Thoracic aorta (tissue), 2 donors: ENCODE data around the gene TRANK1. TPM values are rescaled to one million over a fixed set of nuclear protein-coding genes. Genes with fewer than 3 reads are reported as not detected.

Experiments
- ATAC-seq: fragments of 150-250 bp; one replicate; pipeline ENCODE4 v1.8.0; 2017; ENCODE audit warnings: low read depth; ENCODE audit not compliant: insufficient number of reproducible peaks, low FRiP score
- DNase-seq: peaks from one replicate; pipeline ENCODE4 v3.0.0-alpha.2; 2020; ENCODE audit warnings: low spot score
- H3K27ac ChIP-seq, 2 donors: fragments of 200-600 bp; sonication (generic); 1 replicate in 1 of 2; 2 replicates in 1 of 2; pipeline ENCODE4 v1.5.1; 2016; ENCODE audit warnings: mild to moderate bottlenecking in 2 of 2, moderate library complexity in 2 of 2
- H3K27me3 ChIP-seq: fragments of 200-600 bp; sonication (generic); replicated peaks from 2 replicates; pipeline ENCODE4 v1.6.0; 2016; ENCODE audit warnings: mild to moderate bottlenecking; ENCODE audit not compliant: insufficient read depth
- H3K36me3 ChIP-seq: fragments of 200-600 bp; sonication (generic); one replicate; pipeline ENCODE4 v1.5.1; 2016
- H3K4me1 ChIP-seq, 2 donors: fragments of 200-600 bp; sonication (generic); 1 replicate in 1 of 2; 2 replicates in 1 of 2; pipeline versions ENCODE4 v1.5.1 to v1.6.0; 2016; ENCODE audit warnings: low read depth in 2 of 2, mild to moderate bottlenecking in 1 of 2; ENCODE audit not compliant: control insufficient read depth in 1 of 2
- H3K4me3 ChIP-seq: fragments of 200-600 bp; sonication (generic); 2 replicates; pipeline ENCODE4 v1.5.1; 2016; ENCODE audit warnings: mild to moderate bottlenecking
- H3K9me3 ChIP-seq: fragments of 200-600 bp; sonication (generic); 2 replicates; pipeline ENCODE4 v1.5.1; 2016
- CTCF ChIP-seq: fragments of 200-600 bp; sonication (generic); IDR thresholded peaks from one replicate; pipeline ENCODE4 v1.5.1; 2019; ENCODE audit warnings: antibody characterized with exemption
- total RNA-seq, 2 donors: library from RNA; depleted of rRNA; stranded (reverse); fragments of >200 nt; gene quantifications; one replicate each; pipeline versions ENCODE4 v1.1.0 to v1.2.3, GENCODE V29; 2016

Gene TRANK1
- total RNA-seq, 2 donors from 2014 or later = 21.3 to 31.6 TPM

GRCh38 chr3:36795622-36796021 lies 149.2 kb downstream of the TRANK1 start:
- no peak for TF ChIP-seq CTCF
- Histone ChIP-seq H3K9me3 (no peaks in the 10 kb centered on the region), H3K27me3 (no peaks in the 10 kb centered on the region), H3K27ac (no peak overlapping the region), H3K36me3 (no peaks in the 10 kb centered on the region), H3K4me3 (no peak overlapping the region), H3K4me1 (no peaks in the 10 kb centered on the region)
- DNase-seq (no peak), ATAC-seq (no peak)

GRCh38 chr3:36792342-36792741 lies 152.5 kb downstream of the TRANK1 start:
- no peak for TF ChIP-seq CTCF
- Histone ChIP-seq H3K4me3 (no peak overlapping the region), H3K4me1 (no peaks in the 10 kb centered on the region), H3K27me3 (no peaks in the 10 kb centered on the region), H3K36me3 (no peaks in the 10 kb centered on the region), H3K9me3 (no peaks in the 10 kb centered on the region), H3K27ac (no peak overlapping the region)
- DNase-seq (no peak), ATAC-seq (no peak)

- Histone ChIP-seq H3K27me3 (no peaks in the 10 kb centered on the region), H3K27ac (no peak overlapping the region), H3K36me3 (no peaks in the 10 kb centered on the region), H3K4me3 (no peak overlapping the region), H3K9me3 (no peaks in the 10 kb centered on the region), H3K4me1 (no peaks in the 10 kb centered on the region)
- DNase-seq (no peak), ATAC-seq (no peak)
- TF ChIP-seq CTCF = no peak
These were observed 154.1 kb downstream of the TRANK1 start for GRCh38 chr3:36790765-36791164.

- no peaks in the 10 kb centered on the region for H3K4me1 ChIP-seq
- ATAC-seq (no peak), DNase-seq (no peak)
- H3K27me3 ChIP-seq = no peaks in the 10 kb centered on the region
- no peak overlapping the region for H3K27ac ChIP-seq
- H3K36me3 ChIP-seq = no peaks in the 10 kb centered on the region
- H3K9me3 ChIP-seq = no peaks in the 10 kb centered on the region
- no peak for TF ChIP-seq CTCF
- no peak overlapping the region for H3K4me3 ChIP-seq
These were observed 157.6 kb downstream of the TRANK1 start for GRCh38 chr3:36786921-36787890.

GRCh38 chr3:36784138-36784635 lies 160.7 kb downstream of the TRANK1 start:
- Histone ChIP-seq H3K36me3 (no peaks in the 10 kb centered on the region), H3K27ac (no peak overlapping the region), H3K4me1 (no peaks in the 10 kb centered on the region), H3K27me3 (no peaks in the 10 kb centered on the region), H3K9me3 (no peaks in the 10 kb centered on the region), H3K4me3 (no peak overlapping the region)
- no peak for TF ChIP-seq CTCF
- no peak for ATAC-seq
- DNase-seq = no peak
